ENCODE results near the gene UNKL.

Gene UNKL, protein sequence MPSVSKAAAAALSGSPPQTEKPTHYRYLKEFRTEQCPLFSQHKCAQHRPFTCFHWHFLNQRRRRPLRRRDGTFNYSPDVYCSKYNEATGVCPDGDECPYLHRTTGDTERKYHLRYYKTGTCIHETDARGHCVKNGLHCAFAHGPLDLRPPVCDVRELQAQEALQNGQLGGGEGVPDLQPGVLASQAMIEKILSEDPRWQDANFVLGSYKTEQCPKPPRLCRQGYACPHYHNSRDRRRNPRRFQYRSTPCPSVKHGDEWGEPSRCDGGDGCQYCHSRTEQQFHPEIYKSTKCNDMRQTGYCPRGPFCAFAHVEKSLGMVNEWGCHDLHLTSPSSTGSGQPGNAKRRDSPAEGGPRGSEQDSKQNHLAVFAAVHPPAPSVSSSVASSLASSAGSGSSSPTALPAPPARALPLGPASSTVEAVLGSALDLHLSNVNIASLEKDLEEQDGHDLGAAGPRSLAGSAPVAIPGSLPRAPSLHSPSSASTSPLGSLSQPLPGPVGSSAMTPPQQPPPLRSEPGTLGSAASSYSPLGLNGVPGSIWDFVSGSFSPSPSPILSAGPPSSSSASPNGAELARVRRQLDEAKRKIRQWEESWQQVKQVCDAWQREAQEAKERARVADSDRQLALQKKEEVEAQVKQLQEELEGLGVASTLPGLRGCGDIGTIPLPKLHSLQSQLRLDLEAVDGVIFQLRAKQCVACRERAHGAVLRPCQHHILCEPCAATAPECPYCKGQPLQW

DNA sequence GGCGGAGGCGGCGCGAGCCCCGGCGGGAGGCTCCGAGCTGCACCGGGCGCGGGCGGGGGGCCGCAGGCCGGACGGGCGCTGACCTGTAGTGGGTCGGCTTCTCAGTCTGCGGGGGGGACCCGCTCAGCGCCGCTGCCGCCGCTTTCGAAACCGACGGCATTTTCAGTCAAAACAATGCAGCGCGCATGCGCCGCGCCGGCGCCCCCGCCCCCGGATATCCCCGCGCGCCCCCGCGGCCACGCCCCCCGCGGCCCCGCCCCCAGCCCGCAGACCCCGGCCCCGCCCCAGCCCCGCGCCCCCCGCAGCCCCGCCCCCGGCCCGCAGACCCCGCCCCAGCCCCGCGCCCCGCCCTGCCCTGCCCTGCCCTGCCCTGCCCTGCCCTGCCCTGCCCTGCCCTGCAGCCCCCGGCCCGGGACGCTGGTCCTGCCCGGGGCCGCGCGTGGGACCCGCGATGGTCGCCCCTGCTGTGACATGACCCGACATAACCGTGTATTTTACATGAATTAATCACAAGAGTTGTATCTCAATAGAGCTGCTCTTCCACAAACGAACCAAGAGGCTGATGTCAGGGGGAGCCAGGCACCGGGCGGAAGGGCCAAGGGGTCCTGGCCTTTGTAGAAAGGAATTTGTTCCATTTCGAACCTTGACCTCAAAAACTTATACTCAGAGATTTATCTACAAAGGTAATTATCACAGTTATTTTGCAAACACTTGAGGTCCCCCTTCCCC lies at the start of gene UNKL:
Gene UNKL (minus strand): TSS at position 173 of the 729 bp plus-strand sequence. CDS start 13 bp downstream, at position 160.
- DNase-seq: no peak

DNA sequence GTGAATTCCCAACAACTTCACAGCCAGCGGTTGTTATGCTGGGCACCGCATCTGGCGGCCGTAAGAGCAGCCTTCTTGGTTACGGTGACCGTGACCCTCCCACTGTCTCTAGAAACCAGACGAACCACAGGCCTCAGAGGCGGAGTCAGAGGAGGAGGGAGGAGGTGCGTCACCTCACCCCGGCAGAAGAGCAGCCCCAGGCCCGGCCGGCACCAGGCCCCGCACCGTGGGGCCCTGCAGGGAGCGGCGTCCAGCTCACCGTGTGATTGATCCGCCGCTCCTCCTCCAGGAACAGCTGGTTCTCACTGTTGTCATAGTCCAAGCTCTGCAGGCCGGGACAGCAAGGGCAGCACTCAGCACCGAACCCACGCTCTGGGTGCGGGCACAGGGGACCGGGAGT lies 46.6 kb upstream of the UNKL start:
- no peak for DNase-seq

DNA sequence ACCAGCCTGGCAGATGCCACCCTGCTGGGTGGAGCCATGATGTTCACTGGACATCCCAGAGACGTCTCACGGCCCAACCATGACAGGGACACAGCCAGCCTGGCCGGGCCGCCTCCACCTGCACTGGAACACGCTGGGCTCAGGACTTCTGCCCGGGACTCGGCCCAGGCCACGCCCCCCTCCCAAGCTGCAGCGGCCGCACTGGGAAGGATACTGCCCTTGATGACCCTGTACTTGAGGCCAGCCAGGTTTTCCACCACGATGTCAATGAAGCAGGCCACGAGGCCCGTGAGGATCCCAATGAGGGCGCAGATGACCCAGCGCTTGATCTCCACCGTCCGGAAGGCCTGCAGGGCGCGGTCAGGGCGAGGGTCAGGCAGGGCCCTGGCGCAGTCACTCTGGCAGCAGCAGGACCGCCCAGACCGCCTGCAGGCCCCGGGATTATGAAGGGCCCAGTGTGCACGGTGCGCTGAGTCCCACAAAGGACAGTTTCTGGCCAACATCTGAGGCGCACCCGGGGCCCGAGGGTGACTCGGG lies 46.2 kb upstream of the UNKL start:
- DNase-seq: no peak

DNA sequence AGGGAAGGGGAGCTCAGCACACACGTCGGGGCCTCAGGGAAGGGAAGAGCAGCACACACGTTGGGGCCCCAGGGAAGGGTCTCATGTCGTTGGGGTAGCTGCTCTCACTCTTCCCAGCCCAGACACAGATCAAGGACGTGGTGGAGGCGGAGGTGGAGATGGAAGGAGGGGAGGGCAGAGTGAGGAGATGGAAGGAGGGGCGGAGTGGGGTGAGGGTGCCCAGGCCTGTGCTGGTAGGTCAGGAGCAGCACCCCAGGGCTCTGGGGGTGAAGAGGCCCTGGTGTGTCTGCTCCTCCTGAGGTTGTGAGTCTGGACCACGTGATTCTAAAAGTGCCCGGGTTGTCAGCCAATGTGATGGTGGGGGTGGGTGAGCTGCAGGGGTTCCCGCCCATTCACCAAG lies 45.5 kb upstream of the UNKL start:
- no peak for DNase-seq

DNA sequence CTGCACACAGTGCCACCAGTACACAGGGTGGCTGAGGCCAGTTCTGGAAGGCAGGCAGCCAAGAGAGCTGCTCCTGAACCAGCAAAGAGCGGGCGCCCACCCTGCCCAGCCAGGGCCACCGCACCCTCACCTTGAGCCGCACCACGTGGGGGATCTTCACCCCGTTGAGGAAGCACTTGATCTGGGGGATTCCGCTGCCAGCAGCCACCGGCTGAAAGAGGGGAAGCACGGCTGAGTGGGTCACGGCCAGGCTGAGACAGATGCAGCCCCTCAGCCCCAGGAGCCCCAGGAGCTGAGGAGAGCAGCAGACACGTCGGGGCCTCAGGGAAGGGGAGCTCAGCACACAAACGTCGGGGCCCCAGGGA lies 44.5 kb upstream of the UNKL start:
- DNase-seq: no peak

DNA sequence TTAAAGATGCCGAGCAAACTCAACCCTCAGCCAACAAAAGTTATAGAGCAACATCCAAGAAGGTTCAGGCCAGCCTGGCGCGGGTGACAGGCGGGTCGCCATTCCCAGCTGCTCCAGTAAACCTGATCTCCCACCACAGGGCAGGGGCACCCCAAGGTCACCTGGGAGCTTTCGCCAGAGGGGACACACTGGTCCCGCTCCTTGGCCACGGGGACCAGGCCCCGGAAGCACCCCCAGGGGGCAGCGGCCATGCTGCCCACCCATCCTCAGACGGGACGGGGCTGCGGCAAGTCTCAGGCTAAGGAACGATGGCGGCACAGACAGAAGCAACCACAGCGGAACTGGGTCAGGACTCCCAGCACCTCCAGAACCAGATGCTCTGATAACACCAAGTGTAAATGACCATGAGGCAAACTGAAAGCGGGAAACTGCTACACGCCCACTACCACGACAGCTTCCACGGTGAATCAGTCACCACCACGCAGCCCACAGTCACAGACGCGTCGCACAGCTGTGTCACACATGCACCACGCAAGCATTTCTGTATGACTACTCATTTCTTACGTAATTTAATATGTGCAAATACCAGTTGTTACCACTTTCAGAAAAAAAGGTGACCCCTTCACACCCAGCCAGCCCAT lies 44.0 kb upstream of the UNKL start:
- DNase-seq: no peak

DNA sequence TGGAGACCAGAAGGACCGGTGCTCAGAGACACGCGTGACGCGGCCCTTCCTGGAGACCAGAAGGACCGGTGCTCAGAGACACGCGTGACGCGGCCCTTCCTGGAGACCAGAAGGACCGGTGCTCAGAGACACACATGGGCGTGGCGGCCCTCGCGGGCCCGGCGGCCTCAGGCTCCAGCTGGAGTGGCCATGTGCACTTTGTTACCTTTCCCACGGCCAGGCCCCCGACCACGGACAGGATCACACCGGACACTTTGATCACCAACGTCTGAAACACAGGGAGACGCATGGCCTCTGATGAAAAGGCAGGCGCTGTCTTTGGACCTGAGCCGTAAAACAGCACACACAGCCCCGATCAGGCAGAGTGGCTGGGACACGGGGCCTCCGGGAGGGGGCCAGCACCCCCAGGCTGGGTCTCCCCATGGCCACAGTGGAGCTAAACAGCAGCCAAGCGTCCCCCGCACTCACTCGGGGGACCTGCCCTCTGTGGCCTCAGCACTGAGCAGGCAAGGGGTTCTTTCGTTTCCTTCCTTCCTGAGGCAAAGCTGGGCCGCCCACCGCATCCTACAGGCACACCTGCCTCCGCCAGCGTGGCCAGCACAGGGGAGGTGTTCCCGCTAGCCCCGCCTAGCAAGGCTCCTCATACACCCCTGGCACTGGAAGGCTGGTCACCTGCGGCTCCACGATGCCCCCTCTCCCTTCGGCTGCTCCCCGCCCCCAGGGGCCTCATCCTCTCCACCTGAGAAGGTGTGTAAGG lies 43.2 kb upstream of the UNKL start:
- no peak for DNase-seq

DNA sequence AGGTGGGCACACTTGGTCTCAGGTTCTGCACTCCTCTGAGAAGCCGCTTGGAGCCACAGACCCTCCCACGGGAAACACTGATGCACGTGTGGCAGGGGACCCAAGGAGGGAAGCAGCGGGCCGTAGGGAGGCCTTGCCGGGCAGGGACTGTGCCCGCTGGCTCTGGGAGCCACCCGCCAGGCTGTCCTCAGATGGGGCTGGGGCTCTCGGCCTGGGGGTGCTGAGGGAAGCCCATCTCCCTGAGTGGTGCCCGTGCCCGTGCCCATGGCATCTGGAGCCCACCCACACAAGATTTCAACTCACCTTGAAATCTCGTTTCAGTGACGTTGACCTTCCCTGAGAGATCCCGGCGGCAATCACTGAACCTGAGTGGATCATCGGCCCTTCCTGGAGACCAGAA lies 42.4 kb upstream of the UNKL start:
- DNase-seq: no peak

DNA sequence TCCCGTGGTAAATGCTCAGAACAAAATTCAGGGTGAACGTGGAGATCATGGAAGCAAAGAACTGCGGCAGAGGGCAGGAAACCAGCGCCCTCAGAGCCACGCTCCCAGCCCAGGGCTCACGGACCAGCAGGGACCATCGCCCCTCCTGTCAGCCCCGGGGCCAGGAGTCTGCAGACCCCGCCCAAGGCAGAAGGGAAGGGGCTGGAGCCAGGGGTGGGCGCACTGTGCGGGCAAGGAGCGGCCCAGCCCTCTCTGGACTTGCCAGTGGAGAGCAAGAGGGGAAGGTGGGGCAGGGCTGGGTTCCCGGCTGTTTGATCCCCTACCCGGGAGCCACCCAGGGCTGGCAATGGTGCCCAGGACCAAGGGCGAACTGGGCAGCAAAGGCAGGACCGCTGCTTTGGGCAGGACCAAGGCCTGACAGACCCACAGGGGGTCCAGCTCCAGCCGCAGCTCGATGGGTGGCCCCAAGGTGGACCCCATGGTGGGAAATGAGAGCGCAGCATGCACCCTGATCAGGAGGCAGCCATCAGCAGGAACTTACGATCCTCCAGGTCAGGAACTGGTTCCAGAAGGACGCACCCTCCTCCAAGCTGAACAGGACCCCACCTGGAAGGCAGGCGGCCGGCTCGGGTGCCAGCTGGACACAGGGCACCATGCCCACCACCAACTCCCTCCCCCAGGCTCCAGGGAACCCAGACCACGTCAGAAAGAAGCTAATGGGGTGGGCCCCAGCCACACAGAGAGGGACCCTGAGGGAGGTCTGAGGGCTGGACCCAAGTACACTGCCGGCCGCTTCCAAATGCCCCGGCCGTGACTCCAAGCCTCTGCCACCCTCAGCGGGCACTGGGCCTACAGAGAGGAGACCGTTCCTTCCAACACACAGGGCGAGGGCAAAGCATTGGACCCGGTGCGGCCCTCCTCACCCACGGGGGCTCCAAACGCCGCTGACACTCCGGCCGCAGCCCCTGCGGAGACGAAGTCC lies 41.0 kb upstream of the UNKL start:
- DNase-seq: no peak

DNA sequence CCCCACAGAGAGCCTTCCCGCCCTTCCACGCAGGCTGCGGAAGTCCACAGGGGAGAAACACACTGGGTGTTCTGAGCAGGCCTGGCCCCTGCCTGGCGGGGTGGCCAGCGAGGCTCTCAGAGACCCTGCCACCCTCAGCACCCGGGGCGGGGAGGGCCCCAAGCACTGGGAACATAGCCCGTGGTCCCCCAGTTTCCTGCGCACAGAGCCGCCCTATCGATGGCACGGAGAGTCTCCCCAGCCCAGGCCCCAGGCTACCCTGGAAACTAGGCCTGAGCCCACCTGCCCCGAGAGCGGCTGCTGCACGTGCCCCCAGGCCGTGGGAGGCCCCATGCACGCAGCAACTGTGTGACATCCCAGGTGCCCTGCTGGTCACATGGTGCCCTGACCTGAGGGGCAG lies 40.1 kb upstream of the UNKL start:
- DNase-seq: no peak

DNA sequence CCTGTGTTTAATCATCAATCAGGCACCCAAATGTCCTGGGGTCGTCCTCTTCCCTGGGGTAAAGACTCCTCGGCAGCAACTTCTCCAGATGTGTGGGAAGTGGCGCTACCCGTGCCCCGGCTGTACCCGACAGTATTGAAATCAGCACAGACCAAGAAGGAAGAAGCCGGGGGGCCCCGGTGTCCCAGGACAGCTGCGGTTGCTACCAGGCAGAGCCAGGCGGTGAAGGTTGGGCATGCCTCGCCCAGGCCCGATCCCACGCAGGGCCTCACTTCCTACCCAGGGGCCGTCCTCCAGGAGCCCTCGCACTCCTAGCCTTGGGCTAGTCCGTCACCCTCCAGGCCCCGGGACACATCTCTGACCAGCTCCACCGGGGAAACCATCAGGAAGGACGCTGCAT lies 38.8 kb upstream of the UNKL start:
- no peak for DNase-seq

DNA sequence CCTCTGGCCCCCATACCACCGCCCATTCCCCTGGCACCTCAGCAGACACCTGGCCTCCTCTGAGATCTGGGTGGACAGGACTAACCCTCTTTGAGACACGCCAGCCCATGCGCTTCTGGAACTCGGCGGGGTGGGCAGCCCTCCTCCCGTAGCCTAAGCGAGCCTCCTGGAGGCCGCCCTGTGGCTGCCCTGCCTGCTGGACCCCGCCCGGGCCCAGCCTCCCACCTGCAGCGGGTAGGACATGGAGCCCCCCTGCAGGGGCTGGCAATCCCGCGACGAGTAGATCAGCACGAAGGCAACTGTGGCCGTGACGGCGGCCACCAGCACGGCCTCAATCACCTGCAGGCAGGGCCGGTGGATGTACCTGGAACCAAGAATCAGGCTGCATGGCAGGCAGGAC lies 38.0 kb upstream of the UNKL start:
- DNase-seq: no peak

DNA sequence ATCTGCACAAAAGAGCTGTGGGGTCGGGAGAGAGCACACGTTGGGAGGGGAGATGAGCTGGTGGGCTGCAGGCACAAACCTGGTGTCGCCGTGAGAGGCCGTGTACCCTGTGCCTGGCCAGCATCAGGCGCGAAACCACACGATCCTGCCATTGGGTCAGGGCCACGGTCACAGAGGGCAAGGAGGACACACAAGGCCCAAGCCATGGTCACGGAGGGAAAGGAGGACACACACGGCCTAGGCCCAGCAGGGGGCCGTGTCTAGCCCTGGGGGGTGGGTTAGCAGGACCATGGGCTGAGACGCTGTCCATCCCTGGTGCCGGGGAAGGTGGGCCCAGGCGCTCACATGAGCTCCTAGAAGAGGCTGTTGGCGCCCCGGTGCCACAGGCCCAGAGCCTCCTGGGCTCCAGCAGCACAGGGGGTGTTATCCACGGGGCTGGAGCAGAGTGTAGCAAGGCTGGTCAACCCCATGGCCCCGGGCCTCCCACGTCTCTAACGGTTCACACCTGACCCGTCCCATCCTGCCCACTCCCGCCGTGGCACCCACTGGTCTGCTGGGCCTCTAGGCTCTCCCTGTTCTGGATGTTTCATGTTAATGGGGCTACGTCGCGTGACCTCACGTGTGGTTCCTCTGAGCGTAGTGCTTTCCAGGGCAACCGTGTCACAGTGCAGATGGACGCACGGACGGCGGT lies 37.3 kb upstream of the UNKL start:
- DNase-seq: no peak

DNA sequence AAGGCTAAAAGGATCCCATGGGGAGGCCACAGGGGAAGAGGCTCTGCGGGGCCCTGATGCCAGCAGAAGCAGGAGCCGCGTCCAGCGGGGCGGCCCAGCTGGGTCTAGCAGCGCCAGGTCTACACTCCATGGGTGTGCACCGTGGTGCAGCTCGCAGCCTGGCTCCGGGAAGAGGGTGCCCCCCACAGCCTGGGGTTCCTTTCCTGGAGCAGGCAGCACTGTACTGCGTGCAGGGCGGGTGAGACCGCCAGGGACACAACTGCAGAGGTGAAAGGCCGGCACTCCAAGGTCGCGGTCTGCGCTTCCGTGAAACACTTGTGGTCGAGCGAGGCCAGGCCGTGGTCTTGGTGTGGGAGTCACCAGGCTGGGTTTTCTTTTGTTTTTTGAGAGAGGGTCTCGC lies 36.3 kb upstream of the UNKL start:
- DNase-seq: no peak

DNA sequence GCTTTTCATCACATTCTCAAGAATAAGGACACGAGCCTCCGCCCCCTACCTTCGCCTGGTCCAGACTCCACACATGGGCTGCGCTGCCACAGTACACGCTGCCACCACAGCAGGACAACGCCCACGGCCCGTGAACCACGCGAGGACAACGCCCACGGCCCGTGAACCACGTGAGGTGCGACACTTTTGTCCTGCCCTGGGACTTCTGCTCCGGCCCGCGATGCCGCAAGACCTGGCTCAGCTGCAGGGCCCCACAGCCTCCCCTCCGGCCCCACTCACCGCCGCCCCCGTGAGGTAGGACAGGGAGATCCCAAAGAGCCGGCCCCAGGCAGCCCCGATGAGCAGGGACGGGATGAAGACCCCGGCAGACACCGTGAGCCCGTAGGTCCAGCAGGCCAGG lies 35.7 kb upstream of the UNKL start:
- no peak for DNase-seq

DNA sequence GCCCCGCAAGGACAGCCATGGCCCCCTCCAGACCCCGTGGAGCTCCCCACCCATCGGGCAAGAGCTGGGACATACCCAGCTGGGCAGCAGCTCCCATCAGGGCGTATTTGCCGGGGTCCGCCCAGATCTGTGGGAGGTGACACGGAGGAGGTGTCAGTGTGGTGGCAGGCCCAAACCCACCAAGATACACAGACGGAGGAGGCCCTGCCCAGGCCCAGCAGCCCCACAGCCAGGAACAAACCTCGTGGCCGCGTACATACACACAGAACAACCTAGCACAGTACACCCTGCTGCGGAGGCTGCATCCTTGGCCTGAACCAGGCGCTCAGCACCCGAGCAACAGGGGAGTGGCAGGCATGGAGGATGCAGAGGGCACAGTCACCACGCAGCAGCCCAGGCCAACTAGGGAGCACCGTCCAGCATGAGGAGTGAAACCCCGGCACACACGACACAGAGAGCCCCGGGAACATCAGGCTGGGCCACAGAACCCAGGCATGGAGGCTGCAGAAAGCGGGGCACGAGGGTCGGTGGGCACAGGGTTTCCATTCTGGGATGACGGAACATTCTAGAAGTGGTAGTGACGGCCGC lies 34.8 kb upstream of the UNKL start:
- no peak for DNase-seq

DNA sequence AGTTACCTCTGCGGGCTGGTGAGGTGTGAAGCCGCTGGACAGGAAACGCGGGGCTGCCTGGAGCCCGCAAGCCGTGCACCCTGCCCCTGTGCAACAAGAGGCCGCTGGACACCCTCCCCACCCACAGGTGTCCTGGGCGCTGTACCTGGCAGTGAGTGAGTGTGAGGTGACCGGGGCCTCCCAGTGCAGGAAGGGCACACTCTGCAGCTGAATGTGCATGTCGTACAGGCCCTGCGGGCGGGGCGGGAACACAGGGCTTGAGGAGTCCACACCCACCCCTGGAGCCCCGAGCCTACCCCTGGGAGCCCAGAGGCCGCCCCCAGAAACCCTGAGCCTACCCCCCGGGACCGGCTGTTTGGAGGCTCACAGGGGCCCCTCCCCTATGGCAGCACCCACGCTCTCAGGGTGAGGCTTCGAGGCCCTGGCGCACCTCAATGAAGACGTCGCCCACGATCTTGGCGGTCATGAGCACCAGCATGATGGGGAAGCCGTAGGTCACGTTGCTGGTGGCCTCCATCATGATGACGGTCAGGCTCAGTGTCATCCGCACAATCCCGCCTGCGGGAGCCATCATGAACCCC lies 34.1 kb upstream of the UNKL start:
- no peak for DNase-seq

DNA sequence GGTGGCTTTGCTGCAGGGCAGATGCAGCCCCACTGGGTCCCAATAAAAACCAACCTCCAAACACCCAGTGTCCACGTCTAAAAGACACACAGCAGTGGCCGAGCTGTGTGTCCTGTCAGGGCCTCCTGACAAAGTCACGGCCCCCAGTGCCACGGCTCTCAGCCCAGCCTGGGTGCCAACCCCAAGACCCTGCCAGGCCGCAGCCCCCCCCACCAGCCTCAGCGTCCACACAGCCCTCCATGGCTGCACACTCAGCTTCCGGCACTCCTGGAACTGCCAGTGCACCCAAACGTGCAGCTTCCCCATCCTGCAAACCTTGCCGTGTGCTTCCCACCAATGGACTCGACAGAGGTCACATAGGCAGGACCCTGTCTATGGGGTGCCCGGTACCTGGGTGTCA lies 33.5 kb upstream of the UNKL start:
- DNase-seq: no peak

DNA sequence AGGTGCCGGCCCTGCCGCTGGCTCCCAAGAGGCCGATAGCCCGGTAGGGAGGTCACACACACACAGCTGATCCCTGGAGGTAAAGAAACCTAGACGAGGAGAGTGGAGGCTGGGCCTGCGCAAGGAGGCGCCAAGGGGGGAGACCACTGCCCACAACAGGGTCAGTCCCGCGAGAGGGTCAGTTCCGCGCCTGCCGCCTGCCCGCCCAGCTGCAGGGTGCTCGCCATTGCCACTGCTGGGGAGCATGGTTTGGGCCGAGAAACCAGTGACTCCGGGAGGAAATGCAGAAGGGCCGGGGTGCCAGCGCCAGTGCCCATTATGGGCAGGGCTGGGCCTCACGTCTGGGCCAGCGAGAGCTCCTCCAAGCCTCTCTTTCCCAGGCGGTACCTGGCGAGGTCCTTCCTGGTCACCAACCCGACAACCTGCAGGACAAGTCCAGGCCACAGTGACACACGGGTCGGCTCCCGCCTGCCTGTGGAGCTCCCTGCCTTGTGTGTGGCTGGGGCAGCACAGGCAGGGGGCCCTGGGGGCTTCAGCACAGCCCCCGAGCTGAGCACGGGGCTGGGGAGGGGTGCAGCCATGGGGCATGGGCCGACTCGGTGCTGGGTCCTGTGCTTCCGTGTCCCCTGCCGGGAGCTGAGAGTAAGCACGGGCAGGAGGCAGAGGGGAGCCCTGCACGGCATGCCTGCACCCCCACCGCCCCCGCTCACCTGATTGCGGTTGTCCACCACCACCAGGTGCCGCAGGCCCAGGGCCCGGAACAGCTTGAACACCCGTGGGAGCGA lies 32.0 kb upstream of the UNKL start:
- no peak for DNase-seq
